Kasumi-1 (cell line): ENCODE measurements around the gene SMC1B.
A peak's percentile ranks its signal among the peaks of the same experiment; 100 is the strongest.
"Not testable (repeated sequence)": the region's sequence is repeated elsewhere in the genome, so short reads cannot be mapped to it uniquely, and the experiment has no call there.

Experiments
- DNase-seq, 2 experiments: peaks; one replicate each; lab custom pipeline; 2025; lab: John Stamatoyannopoulos, UW

The SMC1B gene

GRCh38 chr22:45302751-45303150 is 110.6 kb downstream of the SMC1B start:
- no peak for DNase-seq

GRCh38 chr22:45298934-45299505 is 114.4 kb downstream of the SMC1B start:
- DNase-seq, result no peak

- DNase-seq, result peak in 1 of 2 experiments; percentile 39
These were observed 116.6 kb downstream of the SMC1B start for GRCh38 chr22:45296628-45297297.

- DNase-seq, result no peak
These were observed 117.9 kb downstream of the SMC1B start for GRCh38 chr22:45295492-45295891.

- not testable (repeated sequence) for DNase-seq
These were observed 118.4 kb downstream of the SMC1B start for GRCh38 chr22:45295004-45295403.
